GM12873 (cell line): ENCODE measurements around the gene EIF5A.

Experiments
- TF ChIP-seq, protein P1 (sequence below): IDR thresholded peaks from 2 replicates; pipeline ENCODE4 v1.5.1; 2012; ENCODE audit warnings: low read depth, mild to moderate bottlenecking, moderate library complexity, low read length, control low read depth; ENCODE audit not compliant: insufficient read depth; ENCODE audit errors: missing control alignments

Gene EIF5A

GRCh38 chr17:7306911-7307685, at the start of gene EIF5A:
Gene EIF5A, plus strand, starts transcription at chr17:7307628. Its CDS starts 2,008 bp downstream, at chr17:7309636.
- TF ChIP-seq, protein P1, sequence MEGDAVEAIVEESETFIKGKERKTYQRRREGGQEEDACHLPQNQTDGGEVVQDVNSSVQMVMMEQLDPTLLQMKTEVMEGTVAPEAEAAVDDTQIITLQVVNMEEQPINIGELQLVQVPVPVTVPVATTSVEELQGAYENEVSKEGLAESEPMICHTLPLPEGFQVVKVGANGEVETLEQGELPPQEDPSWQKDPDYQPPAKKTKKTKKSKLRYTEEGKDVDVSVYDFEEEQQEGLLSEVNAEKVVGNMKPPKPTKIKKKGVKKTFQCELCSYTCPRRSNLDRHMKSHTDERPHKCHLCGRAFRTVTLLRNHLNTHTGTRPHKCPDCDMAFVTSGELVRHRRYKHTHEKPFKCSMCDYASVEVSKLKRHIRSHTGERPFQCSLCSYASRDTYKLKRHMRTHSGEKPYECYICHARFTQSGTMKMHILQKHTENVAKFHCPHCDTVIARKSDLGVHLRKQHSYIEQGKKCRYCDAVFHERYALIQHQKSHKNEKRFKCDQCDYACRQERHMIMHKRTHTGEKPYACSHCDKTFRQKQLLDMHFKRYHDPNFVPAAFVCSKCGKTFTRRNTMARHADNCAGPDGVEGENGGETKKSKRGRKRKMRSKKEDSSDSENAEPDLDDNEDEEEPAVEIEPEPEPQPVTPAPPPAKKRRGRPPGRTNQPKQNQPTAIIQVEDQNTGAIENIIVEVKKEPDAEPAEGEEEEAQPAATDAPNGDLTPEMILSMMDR, result no peak

- TF ChIP-seq, protein P1, result no peak
Measured at GRCh38 chr17:7258731-7259554, 48.5 kb upstream of the EIF5A start.

DNA sequence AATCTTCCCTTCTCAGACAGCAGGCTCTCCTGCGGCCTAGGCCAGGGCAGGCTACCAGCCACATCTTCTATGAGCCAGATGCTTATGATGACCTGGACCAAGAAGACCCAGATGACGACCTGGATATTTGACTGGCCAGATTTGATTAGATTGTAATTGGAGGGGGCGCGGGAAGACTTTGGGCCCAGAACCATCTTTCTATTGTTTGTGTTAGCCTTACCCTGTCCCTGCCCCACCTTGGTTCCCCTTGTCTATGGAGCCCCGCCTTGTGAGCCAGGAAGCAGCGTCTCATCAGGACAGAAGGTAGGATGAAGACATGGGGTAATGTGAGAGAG, 47.9 kb upstream of the EIF5A start:
- TF ChIP-seq, protein P1, result no peak

DNA sequence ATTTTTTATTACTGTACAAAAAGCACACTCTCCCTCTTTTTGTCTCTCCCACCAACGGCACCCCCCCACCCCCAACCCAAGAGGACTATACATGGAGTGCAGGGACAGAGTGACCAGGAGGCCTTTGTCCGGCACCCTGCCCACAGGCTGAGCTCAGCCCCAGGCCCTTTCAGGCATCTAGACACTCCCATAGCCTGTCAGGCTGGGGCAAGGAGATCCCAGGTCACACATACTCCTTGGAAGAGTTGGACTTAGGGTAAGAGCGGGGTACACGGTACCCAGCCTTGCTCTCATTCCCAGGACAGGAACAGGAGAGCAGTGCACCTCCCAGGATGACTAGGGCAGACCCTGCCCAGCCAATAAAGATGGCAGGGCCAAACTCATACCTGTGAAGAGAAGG, 47.3 kb upstream of the EIF5A start:
- TF ChIP-seq, protein P1, result no peak

DNA sequence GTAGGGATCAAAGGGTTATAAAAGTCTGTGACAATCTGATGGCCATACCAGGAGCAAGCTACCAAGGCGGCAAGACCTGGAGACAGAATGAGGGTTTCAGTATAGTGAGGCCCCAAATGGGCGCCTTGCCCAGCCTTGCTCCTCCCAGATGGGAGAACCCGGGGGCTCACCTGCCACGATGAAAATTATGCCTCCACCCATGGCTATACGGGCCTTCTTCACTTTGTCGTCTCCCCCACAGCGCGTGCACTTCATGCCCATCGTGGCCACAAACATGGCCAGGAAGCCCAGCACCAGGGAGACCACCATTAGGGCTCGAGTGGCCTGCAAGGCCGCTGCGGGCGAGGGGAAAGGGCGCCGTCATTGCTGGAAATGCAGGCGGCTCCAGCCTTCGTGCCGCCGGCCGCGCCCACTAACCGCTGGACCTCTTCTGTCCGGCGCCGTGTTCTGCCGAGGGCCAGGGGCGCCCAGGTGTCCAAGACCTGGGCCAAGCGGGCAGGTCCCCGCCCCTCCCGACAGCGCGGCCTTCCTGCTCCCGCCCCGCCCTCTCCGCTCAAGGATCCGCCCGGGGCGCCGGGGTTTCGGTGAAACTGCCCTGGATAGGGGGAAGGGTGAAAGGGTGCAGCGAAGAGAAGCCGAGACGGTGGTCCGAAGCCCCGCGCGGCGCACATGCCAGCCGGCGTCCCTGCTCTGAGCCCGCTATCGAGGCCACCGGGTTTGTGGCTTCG, 46.6 kb upstream of the EIF5A start:
- TF ChIP-seq, protein P1, result no peak

- TF ChIP-seq, protein P1, result no peak
Measured at GRCh38 chr17:7261379-7262191, 45.8 kb upstream of the EIF5A start.
